GM18519 (cell line): Measurements from ENCODE around the gene ADAMTS15.
"Not testable (repeated sequence)": the region's sequence is repeated elsewhere in the genome, so short reads cannot be mapped to it uniquely, and the experiment has no call there.

ENCODE experiments used
- ATAC-seq: cut with Tn5 transposase; IDR thresholded peaks from one replicate; pipeline ENCODE4 v1.9.1; 2021; ENCODE audit warnings: mild to moderate bottlenecking, moderate library complexity; ENCODE audit not compliant: unreplicated experiment, low FRiP score

ADAMTS15 gene

GRCh38 chr11:130433357-130433756 is 15.1 kb upstream of the ADAMTS15 start:
- ATAC-seq: no peak

GRCh38 chr11:130434521-130435223 is 13.8 kb upstream of the ADAMTS15 start:
- peak; percentile 79 for ATAC-seq

- ATAC-seq: no peak
These were observed 12.8 kb upstream of the ADAMTS15 start for GRCh38 chr11:130435671-130436070.

GRCh38 chr11:130436171-130436570 is 12.3 kb upstream of the ADAMTS15 start:
- no peak for ATAC-seq

- no peak for ATAC-seq
These were observed 10.6 kb upstream of the ADAMTS15 start for GRCh38 chr11:130437848-130438247.

DNA sequence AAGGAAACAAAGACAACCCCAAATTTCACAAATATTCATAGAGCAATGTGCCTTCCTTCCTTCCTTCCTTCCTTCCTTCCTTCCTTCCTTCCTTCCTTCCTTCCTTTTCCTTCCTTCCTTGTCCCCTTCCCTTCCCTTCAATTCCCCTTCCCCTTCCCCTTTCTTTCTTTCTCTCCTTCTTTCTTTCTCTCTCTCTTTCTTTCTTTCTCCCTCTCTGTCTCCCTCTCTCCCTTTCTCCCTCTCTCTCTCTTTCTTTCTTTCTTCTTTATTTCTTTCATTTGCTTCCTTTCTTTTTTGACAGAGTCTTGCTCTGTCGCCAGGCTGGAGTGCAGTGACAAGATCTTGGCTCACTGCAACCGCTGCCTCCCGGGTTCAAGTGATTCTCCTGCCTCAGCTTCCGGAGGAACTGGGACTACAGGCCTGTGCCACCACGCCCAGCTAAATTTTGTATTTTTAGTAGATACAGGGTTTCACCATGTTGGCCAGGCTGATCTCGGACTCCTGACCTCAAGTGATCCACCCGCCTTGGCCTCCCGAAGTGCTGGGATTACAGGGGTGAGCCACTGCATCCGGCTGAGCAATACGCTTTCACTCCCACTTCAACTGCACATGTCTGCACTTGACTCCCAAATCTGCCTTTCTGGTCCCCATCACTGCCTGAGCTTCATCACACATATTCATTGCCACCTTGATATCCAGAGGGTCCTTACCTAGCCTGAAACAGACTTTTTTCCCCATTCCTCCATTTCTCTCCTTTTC is 9.9 kb upstream of the ADAMTS15 start:
- ATAC-seq: not testable (repeated sequence)

DNA sequence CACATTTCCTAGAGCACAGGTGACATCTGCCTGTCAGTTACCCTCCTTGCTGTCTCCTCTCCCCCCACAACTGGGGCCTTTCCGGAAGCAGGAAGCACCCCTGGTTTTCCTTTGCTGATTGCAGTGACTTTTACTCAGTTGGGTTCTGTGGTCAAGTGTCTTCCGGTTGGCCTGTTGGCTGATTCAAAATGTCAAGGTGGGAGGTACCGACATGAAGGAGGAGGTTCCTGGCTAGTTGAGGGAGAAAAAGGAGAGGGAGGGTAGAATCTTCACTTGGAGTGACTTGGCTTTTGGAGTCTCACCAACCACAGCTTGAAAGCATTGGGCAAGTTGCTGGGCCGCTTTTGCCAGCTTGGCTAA is 9.3 kb upstream of the ADAMTS15 start:
- no peak for ATAC-seq

- no peak for ATAC-seq
These were observed 8.6 kb upstream of the ADAMTS15 start for GRCh38 chr11:130439876-130440275.

DNA sequence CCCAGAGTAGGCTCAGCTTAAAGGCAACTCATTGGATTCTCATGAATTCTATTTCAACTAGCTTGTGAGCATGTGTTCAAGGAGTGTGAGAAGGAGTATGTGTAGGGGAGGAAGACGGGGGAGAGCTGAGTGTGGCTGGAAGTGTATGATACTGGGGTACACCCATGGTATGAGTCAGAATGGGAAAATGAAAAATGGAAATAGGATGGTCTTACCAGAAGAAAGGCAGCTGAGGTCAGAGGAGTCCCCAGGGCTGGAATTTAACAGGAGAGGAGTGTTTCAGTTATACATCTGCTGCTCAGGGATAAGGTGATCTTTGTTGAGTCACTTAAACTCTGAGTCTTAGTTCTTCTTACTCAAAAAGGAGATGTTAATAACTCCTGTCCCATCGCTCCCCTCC is 6.7 kb upstream of the ADAMTS15 start:
- ATAC-seq: no peak

- ATAC-seq: no peak
These were observed 5.7 kb upstream of the ADAMTS15 start for GRCh38 chr11:130442737-130443136.

- ATAC-seq: no peak
These were observed 2.7 kb upstream of the ADAMTS15 start for GRCh38 chr11:130445788-130446187.

GRCh38 chr11:130448039-130448415 is 418 bp upstream of the ADAMTS15 start:
- no peak for ATAC-seq

DNA sequence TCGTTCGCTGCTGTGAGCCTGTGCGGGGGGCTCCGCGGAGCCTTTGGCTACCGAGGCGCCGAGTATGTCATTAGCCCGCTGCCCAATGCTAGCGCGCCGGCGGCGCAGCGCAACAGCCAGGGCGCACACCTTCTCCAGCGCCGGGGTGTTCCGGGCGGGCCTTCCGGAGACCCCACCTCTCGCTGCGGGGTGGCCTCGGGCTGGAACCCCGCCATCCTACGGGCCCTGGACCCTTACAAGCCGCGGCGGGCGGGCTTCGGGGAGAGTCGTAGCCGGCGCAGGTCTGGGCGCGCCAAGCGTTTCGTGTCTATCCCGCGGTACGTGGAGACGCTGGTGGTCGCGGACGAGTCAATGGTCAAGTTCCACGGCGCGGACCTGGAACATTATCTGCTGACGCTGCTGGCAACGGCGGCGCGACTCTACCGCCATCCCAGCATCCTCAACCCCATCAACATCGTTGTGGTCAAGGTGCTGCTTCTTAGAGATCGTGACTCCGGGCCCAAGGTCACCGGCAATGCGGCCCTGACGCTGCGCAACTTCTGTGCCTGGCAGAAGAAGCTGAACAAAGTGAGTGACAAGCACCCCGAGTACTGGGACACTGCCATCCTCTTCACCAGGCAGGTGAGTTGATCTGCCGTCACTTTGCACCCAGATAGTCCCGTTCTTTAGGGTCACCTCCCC is 1.0 kb downstream of the ADAMTS15 start:
- no peak for ATAC-seq

DNA sequence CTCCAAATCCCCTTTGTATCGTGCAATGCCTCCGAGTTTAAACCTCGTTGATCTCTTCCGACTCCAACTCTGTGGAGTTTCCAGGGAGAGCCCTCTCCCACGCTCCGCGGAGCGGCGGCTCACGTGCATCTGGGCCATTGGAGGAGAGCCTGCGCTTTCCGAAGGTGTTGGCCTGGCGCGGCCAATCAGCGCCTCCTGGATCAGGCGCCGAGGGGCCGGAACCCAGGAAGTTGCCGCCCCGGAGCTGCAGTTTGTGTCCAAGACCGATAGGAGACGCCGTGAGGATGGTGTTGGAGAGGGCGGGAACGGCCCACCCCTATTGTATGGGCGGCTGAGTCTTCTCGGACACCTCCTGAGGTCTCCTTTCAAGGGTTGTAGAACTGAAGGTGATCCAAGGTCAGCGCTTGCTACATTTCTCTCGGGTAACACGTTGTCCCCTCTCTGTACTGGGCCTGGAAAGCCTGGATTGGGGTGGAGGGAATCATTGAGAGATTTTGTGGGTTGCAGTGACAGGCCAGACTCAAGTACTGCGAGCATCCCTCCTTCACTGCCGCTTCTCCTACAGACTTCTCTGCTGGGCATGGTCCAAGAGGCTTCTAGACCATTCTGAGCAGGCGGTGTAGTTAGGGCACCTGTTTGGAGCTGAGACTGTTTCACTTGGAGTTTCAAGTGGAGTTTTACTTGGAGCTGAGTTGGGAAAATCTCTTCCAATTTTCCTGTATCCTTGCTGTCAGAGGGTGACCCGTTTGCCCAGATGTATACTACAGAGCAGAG is 1.7 kb downstream of the ADAMTS15 start:
- ATAC-seq: no peak

DNA sequence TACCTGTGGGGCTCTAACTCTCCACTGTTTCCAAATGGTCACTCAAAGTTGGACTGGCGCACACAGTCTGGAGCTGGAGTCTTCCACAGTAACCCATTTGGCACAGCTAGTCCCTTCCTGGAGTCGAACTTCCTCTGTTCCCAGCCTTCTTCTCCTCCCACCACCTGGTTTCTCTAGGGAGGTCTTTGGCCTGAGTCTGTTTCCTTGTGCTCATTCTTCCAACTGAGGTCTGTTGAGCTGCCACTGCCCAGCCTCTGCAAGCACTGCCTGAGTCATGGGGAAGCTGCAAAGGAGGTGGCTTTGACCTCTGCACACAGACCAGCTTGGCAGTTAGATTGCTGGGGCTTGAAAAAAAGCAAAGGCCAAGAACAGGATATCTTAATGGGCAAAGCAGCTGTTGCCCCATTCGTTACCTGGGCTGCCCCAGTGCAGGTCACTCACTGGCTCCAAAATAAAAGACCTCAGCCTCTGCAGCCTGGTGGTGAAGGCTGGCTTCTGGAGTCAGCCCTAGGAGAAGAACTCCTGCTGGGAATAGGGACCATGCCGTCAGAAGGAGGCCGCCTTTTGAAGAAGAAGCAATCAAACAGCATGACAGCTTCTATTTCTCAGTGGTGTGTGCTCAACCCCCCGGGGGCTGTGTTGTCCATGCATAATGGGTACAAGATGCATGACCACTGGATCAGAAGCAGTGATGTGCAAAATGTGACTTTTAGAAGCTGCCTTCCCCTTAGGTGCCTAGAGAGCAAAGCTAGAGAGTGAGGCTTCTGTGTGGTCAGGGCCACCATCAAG is 3.0 kb downstream of the ADAMTS15 start:
- ATAC-seq: no peak

GRCh38 chr11:130452176-130452575 is 3.7 kb downstream of the ADAMTS15 start:
- no peak for ATAC-seq

DNA sequence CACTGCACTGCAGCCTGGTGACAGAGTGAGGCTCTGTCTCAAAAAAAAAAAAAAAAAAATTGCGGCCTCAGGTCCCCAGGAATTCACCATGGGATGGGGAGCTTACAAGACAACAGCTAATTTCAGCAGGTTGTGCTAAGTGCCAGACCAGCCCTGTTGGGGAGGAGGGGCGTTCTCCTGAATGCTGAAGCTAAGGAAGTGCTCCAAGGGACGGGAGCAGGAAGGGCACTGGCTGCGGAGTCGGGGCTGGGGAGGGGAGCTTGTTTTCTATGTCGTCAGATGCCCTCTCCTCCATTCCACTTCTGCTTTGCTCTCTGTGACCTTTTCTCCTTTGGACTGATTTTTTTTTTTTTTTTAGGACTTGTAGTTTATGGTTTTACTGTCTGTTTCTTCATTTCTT is 4.5 kb downstream of the ADAMTS15 start:
- no peak for ATAC-seq

GRCh38 chr11:130454491-130455252 is 6.2 kb downstream of the ADAMTS15 start:
- no peak for ATAC-seq

- ATAC-seq: no peak
These were observed 7.2 kb downstream of the ADAMTS15 start for GRCh38 chr11:130455483-130456127.
